Progenitor cell of endocrine pancreas (in vitro differentiated cells): ENCODE data around the gene MAP3K20. TPM values are rescaled to one million over a fixed set of nuclear protein-coding genes. Genes with fewer than 3 reads are reported as not detected.
"Not testable (repeated sequence)": the region's sequence is repeated elsewhere in the genome, so short reads cannot be mapped to it uniquely, and the experiment has no call there.

Experiments
- DNase-seq: peaks from one replicate; pipeline ENCODE4 v3.0.0; 2021; ENCODE audit warnings: low spot score; ENCODE audit not compliant: unreplicated experiment
- H3K27ac Mint-ChIP-seq: 2 replicates; pipeline ENCODE4 v1.8.0; 2021; ENCODE audit warnings: mild to moderate bottlenecking, moderate library complexity, mixed read lengths
- H3K27me3 Mint-ChIP-seq: 2 replicates; pipeline ENCODE4 v1.8.0; 2021; ENCODE audit warnings: mixed read lengths
- H3K36me3 Mint-ChIP-seq: 2 replicates; pipeline ENCODE4 v1.8.0; 2022; ENCODE audit warnings: mixed read lengths; ENCODE audit not compliant: insufficient read depth
- H3K4me1 Mint-ChIP-seq: 2 replicates; pipeline ENCODE4 v1.8.0; 2021; ENCODE audit warnings: low read depth, mixed read lengths
- H3K4me3 Mint-ChIP-seq: 2 replicates; pipeline ENCODE4 v1.8.0; 2021; ENCODE audit warnings: low read depth, mild to moderate bottlenecking, moderate library complexity, mixed read lengths
- H3K9me3 Mint-ChIP-seq: 2 replicates; pipeline ENCODE4 v1.8.0; 2021; ENCODE audit warnings: low read depth, mixed read lengths
- total RNA-seq: library from RNA; stranded (reverse); gene quantifications from 2 replicates; pipeline ENCODE4 v1.2.1, GENCODE V29; 2021
- TF ChIP-seq, protein P1 (sequence below): fragments of 200-600 bp; sonication (generic); IDR thresholded peaks from one replicate; pipeline ENCODE4 v1.5.0; 2021; ENCODE audit warnings: antibody characterized with exemption, mild to moderate bottlenecking; ENCODE audit not compliant: unreplicated experiment

Gene MAP3K20
- total RNA-seq, 1 donor from 2014 or later = 19.0 TPM

DNA sequence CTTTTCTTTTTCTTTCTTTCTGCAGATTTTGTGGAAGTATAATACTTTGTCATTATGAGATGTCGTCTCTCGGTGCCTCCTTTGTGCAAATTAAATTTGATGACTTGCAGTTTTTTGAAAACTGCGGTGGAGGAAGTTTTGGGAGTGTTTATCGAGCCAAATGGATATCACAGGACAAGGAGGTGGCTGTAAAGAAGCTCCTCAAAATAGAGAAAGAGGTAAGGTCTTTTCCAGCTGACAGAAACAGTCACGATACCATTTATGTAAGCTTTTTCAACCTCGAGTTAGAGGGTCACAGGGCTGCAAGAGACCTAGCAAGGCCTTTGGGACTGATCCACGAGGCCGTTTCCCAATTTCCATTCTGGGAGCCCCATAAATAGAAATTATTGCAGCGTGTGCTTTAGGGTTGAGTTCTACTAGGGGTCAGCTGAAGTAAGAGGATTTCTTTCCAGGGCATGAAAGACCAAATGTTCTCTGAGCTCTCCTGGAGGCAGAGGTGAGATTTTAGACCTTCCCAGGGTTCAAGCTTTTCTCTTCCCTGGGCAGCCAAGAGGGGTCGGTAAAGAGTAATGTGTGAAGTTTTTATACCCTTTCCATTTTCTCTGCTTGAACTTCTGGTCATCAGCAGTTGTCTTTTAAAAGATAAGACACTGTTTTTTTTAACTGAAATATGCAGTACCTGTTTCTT, 15.5 kb downstream of the MAP3K20 start:
- Mint-ChIP-seq H3K4me3 (no peak overlapping the region), H3K27ac (no peak overlapping the region), H3K4me1 (peaks cover 21% of the 10 kb centered on the region), H3K36me3 (peaks cover 2% of the 10 kb centered on the region), H3K9me3 (peaks cover 4% of the 10 kb centered on the region), H3K27me3 (no peaks in the 10 kb centered on the region)
- DNase-seq = no peak
- TF ChIP-seq, protein P1, sequence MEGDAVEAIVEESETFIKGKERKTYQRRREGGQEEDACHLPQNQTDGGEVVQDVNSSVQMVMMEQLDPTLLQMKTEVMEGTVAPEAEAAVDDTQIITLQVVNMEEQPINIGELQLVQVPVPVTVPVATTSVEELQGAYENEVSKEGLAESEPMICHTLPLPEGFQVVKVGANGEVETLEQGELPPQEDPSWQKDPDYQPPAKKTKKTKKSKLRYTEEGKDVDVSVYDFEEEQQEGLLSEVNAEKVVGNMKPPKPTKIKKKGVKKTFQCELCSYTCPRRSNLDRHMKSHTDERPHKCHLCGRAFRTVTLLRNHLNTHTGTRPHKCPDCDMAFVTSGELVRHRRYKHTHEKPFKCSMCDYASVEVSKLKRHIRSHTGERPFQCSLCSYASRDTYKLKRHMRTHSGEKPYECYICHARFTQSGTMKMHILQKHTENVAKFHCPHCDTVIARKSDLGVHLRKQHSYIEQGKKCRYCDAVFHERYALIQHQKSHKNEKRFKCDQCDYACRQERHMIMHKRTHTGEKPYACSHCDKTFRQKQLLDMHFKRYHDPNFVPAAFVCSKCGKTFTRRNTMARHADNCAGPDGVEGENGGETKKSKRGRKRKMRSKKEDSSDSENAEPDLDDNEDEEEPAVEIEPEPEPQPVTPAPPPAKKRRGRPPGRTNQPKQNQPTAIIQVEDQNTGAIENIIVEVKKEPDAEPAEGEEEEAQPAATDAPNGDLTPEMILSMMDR = no peak

DNA sequence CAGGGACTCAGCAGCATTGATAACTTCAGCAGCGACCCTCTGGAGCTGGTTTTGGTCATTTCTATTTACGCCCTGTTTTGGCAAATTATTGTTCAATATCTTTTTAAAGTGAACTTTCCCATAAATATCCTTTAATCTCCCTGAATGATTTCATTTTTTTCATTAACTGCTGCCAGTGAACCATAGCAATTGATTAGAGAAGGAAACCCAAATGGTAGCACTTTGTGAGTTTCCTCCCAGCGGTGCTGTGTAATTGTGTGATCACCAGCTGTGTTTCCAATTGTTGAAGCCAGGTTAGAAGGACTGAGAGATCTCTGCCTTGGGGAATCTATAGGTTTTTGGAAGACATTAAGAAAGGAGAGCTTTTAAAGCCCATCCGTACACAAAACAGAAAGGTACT, 16.3 kb downstream of the MAP3K20 start:
- TF ChIP-seq, protein P1 = no peak
- H3K27me3 Mint-ChIP-seq = no peaks in the 10 kb centered on the region
- DNase-seq = no peak
- peaks cover 21% of the 10 kb centered on the region for H3K4me1 Mint-ChIP-seq
- no peak overlapping the region for H3K4me3 Mint-ChIP-seq
- peaks cover 2% of the 10 kb centered on the region for H3K36me3 Mint-ChIP-seq
- H3K27ac Mint-ChIP-seq = no peak overlapping the region
- peaks cover 4% of the 10 kb centered on the region for H3K9me3 Mint-ChIP-seq

DNA sequence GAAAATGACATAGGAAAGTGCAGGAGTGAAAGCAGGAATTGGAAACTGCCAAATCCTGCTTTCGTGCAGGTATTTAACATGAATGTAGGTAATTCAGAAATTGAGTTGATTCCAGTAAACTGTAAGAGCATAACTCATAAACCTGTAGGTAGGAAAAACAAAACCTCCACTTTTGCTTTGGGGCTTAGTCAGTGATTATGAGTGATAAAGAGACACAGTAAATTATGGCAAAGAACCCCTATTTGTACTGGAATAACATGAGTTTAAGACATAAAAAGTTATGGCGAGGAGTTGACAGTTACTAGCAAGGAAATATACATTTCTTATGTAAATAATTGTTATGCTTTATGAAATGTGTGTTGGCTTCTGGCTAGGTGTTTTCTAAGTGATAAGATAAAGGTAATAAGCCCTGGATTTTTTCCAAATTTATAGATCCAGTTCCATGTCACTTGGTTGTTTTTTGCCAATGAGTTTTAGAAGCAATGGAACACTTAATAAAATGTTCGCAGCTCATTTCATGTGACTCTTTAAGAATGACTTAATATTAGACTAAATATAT, 17.3 kb downstream of the MAP3K20 start:
- H3K4me1 Mint-ChIP-seq = peaks cover 17% of the 10 kb centered on the region
- DNase-seq = no peak
- peaks cover under 1% of the 10 kb centered on the region for H3K9me3 Mint-ChIP-seq
- no peaks in the 10 kb centered on the region for H3K27me3 Mint-ChIP-seq
- H3K4me3 Mint-ChIP-seq = no peak overlapping the region
- peaks cover 2% of the 10 kb centered on the region for H3K36me3 Mint-ChIP-seq
- H3K27ac Mint-ChIP-seq = no peak overlapping the region
- TF ChIP-seq, protein P1 = no peak

DNA sequence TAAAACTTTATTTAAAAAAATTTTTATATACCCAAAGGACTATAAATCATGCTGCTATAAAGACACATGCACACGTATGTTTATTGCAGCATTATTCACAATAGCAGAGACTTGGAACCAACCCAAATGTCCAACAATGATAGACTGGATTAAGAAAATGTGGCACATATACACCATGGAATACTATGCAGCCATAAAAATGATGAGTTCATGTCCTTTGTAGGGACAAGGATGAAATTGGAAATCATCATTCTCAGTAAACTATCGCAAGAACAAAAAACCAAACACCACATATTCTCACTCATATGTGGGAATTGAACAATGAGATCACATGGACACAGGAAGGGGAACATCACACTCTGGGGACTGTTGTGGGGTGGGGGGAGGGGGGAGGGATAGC, 18.0 kb downstream of the MAP3K20 start:
- not testable (repeated sequence) for H3K36me3 Mint-ChIP-seq, H3K4me3 Mint-ChIP-seq, H3K27ac Mint-ChIP-seq, H3K27me3 Mint-ChIP-seq, DNase-seq, H3K9me3 Mint-ChIP-seq
- H3K4me1 Mint-ChIP-seq = peaks cover 13% of the 10 kb centered on the region

DNA sequence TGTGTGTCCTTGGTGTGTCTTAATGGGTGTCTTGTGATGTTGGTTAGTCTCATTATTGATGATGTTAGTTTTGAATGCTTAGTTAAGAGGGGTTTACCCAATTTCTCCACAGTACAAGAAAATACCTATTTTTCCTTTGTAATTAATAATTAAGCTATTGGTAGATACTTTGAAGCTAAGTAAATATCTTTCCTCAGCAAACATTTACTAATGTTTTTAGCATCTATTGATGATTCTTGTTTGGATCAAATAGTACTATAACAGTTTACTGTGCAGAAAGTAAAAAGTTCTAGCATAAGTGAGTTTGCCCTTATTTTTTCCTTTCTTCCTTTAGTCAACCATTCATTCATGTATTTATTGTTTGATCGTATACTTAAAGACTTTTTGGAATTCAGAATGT, 19.1 kb downstream of the MAP3K20 start:
- no peak overlapping the region for H3K27ac Mint-ChIP-seq
- DNase-seq = no peak
- TF ChIP-seq, protein P1 = no peak
- no peaks in the 10 kb centered on the region for H3K27me3 Mint-ChIP-seq
- H3K9me3 Mint-ChIP-seq = no peaks in the 10 kb centered on the region
- H3K4me1 Mint-ChIP-seq = peaks cover 13% of the 10 kb centered on the region
- H3K4me3 Mint-ChIP-seq = no peak overlapping the region
- H3K36me3 Mint-ChIP-seq = peaks cover 2% of the 10 kb centered on the region

DNA sequence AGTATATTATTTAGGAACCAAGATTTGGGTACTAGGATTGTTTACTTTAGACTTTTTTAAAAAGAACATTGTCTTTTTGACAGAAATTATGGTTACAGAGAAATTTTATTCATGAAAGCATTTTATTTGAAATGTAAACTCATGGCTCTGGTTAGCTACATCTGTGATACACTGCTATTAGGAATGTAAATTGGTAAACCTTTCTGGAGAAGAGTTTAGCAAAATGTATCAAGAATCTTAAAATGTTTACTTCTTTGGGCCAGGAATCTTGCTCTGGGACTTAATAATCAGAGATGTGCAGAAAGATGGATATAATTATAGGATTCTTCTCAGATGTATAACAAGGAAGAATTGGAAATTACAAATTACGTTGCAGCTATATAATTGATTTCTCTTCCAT, 19.7 kb downstream of the MAP3K20 start:
- Mint-ChIP-seq H3K9me3 (no peaks in the 10 kb centered on the region), H3K27ac (no peak overlapping the region), H3K4me3 (no peak overlapping the region), H3K36me3 (peaks cover 2% of the 10 kb centered on the region), H3K27me3 (no peaks in the 10 kb centered on the region), H3K4me1 (peaks cover 12% of the 10 kb centered on the region)
- DNase-seq = no peak
- TF ChIP-seq, protein P1 = no peak
